Measurements from ENCODE around the gene TEX14.
"Not testable (repeated sequence)": the region's sequence is repeated elsewhere in the genome, so short reads cannot be mapped to it uniquely, and the experiment has no call there.

TEX14 gene

GRCh38 chr17:58658804-58659713 lies 32.8 kb downstream of the TEX14 start:
- peak; percentile 83 for DNase-seq (ENCODE audit: low read depth)

- DNase-seq (ENCODE audit: low read depth): not testable (repeated sequence)
Measured at GRCh38 chr17:58657962-58658803, 33.7 kb downstream of the TEX14 start.

DNA sequence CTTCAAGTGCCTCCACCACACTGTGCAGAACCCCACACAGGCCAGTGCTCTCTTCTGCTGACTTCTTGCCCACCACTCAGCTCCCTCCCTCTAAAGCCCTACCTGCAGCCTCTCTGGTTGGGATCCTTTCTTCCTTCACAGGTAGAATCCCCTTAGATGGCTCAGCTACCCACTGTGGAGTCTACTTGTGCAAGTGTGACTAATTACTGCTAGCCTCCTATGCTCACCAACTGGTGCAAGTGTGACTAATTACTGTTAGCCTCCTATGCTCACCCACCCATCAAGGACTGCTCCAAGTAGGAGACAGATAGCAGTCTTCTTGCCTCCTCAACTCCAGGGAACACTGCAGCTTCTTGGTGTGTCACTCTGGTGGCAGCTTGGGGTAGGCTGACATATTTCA lies 43.6 kb downstream of the TEX14 start:
- DNase-seq (ENCODE audit: low read depth): no peak

GRCh38 chr17:58643147-58643546 lies 48.7 kb downstream of the TEX14 start:
- peak; percentile 16 for DNase-seq (ENCODE audit: low read depth)

- DNase-seq (ENCODE audit: low read depth): no peak
Measured at GRCh38 chr17:58641887-58642311, 49.9 kb downstream of the TEX14 start.

DNA sequence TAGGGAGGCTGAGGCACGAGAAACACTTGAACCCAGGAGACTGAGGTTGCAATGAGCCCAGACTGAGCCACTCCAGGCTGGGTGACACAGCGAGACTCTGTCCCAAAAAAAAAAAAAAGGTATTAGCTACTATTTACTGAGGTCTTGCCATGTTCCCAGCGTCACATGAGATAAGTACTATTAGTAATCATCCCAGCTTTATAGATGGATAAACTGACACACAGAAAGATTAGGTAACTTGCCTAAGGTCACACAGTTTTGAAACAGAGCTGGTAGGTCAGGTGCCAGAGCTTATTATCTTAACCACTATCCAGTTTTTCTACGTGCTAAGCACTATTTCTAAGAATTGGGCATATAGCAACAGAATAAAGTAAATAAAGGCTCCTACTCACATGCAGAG lies 51.6 kb downstream of the TEX14 start:
- no peak for DNase-seq (ENCODE audit: low read depth)

- no peak for DNase-seq (ENCODE audit: low read depth)
Measured at GRCh38 chr17:58639681-58640080, 52.2 kb downstream of the TEX14 start.

GRCh38 chr17:58637011-58637570 lies 54.8 kb downstream of the TEX14 start:
- no peak for DNase-seq (ENCODE audit: low read depth)

DNA sequence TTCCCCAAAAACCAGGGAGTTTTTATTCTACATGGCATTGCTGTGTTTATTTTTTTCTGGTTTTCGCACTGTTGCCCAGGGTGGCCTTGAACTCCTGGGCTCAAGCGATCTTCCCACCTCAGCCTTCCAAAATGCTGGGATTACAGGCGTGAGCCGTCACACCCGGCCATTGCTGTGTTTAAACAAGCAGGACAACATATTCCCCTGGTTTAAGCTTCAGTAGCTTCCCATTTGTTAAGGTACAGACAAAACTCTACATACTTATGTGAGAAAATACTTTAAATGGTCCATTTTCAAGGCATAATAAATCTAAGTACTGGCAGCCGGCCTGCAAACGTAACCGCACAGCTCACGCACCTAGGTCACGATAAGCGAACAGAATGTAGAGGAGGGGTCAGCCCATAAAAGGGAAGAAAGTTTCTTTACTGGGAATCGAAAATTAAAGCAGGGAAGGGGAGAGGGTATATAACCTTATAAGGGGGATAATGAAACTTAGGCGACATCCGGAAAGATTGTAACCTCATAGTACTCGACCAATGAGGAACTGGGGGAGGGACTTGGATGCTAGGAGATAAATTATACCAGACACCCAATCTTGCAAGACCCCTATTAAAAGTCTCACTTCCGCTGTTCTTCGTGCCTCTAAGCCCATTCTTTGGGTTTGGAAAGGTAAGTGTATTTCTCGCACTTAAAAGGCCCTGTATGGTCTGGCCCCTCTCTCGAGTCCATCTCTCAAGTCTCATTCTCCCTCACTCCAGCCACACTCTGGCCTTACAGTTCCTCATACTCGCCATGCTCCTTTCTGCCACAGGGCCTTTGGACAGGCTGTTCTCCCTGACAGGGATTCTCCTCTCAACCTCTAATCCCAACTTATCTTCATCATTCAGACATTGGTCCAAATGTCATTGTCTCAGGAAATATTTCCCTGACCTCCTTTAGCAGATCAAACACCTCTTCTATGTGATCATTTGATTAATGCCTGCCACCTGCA lies 59.2 kb downstream of the TEX14 start:
- no peak for DNase-seq (ENCODE audit: low read depth)

GRCh38 chr17:58631523-58632323 lies 60.1 kb downstream of the TEX14 start:
- peak; percentile 90 for DNase-seq (ENCODE audit: low read depth)

DNA sequence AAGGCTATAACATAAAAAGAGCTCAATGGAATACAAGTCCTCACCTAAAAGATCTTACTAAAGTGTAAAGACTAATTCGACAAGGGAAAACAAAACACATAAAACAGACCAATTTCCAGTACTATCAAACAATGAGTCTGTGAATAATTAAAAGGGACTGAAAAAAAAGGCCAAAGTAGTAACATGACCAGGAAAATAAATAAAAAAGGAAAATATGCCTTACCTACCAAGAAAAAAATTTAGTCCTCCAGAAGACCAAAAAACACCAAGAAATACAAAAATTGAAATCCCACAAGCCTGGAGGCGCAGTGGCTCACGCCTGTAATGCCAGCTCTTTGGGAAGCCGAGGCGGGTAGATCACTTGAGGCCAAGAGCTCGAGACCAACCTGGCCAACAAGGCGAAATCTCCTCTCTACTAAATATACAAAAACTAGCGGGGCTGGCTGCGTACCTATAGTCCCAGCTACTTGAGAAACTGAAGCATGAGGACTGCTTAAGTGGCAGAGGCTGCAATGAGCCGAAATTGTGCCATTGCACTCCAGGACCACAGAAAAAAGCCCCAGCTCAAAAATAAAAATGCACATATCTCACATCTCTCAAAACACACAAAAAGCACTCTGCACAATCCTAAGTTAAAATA lies 60.8 kb downstream of the TEX14 start:
- no peak for DNase-seq (ENCODE audit: low read depth)

- DNase-seq (ENCODE audit: low read depth): no peak
Measured at GRCh38 chr17:58626905-58627304, 64.9 kb downstream of the TEX14 start.

- DNase-seq (ENCODE audit: low read depth): no peak
Measured at GRCh38 chr17:58624751-58625150, 67.1 kb downstream of the TEX14 start.

- no peak for DNase-seq (ENCODE audit: low read depth)
Measured at GRCh38 chr17:58621174-58621573, 70.7 kb downstream of the TEX14 start.

DNA sequence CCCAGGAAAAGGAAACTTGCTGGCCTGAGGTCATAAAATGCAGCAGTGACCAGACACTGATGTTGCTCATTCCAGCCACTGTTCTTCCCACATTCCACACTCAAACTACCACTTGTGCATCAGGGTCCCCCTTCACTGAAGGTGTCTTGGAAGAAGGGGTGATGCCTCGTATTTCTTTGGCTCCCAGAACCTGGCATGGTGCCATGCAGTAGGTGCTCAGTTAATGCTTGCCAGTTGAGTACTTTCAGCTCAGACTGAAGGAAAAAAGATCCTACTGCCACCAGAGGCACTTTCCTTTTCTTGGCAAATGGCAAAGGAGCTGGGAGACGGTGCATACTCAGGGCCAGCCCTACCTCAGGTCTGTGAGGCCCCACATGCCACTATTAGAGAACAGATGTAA lies 73.5 kb downstream of the TEX14 start:
- no peak for DNase-seq (ENCODE audit: low read depth)

DNA sequence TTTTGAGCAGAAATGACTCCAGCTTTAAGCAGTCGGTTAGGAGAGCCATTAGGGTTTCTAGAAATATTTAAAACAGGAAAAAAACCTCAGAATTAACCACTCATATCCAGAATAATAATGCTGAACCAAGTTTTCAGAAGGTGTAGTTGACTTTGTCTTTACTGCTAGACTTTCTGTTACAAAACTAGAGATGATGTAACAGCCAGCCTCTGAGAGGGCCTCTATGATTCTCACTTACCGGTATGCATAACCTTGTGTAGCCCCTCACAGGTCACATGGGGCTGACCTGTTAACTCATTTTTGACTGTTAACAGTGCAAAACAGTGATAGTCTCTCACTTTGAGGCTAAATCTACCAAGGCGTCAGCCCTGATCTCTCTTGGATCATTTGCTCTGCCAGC lies 74.3 kb downstream of the TEX14 start:
- no peak for DNase-seq (ENCODE audit: low read depth)

DNA sequence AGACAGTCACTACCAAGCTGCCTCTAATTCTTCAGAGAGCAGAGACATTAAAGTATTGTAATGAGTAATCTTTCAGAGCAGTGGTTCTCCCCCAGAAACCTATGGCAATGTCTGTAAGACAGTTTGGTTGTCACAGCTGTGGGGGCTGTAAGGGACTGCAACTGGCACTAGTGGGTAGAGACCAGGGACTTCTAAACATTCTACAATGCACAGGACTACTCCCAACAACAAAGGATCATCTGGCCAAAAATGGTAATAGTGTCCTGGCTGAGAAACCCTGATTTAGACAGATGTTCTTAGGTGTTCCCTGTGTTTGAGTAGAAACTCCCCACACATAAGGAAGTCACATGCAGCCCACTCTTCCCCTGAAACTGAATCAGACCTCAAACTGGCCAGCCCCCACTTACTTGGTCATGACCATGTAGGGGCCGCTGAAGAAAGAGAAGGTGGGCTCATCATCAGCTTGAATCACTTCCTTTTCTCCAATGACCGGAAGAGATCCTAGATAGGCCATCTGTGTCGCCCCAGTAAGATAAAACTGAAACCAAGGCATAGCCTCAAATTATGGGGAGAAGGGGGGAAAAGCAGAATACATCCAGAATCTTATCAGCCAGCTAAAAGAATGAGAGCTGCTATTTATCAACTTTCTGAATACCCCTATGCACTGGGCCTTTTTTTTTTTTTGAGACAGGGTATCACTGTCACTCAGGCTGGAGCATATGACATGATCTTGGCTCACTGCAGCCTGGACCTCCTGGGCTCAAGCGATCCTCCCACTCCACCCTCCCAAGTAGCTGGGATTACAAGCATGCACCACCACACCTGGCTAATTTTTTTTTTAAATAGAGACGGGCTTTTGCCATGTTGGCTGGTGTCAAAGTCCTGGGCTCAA lies 75.8 kb downstream of the TEX14 start:
- no peak for DNase-seq (ENCODE audit: low read depth)

DNA sequence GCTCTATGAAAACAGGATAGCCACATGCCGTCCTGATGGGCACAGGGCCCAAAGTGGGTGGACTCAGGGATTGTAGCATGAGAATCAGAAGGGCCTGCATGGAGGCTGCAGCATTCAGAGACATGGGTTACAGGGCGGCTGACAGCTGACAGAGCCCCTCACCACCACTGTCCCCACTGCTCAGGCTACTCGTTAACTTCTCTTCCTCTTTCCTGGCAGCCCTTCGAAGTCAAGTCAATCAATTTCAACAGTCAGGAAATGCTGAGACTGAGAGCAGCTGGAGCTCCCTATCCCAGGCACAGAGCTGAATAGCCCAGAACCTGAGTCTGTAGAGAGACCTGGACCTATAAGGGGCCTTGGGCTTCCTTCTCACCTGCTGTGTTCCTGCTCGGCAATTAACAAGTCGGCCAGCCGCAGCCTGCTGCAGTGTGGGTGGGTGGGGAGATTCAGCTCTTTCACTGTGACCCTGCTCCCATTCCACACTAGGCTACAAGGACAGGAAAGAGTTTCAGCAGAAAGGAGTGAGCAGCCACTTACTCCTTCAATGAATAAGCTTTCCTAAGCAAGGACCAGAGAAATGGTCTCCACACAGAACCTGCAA lies 76.9 kb downstream of the TEX14 start:
- no peak for DNase-seq (ENCODE audit: low read depth)

DNA sequence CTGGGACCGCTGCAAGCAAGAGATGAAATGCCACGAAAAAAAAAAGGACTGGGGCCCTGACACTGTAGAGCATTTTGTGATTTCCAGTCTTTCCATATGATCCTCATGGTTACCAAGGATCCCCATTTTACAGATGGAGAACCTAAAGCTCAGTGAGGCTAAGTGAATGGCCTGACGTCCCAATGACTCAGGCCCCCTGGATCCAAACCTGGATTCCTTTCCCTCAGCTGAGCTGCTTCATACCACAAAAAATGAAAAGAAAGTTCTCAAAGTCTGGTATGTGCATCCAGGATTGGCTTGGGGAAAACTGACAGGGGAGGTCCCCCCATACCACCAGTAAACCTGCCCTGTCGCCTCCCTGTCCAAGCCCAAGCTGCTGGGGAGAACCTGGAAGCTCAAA lies 80.5 kb downstream of the TEX14 start:
- no peak for DNase-seq (ENCODE audit: low read depth)
